Keratinocyte (primary cell): ENCODE results near the gene FFAR2.

Source experiments
- CTCF ChIP-seq, 3 experiments: IDR thresholded peaks in 1 of 3; conservative IDR thresholded peaks in 1 of 3; optimal IDR thresholded peaks in 1 of 3; 2 replicates in 2 of 3; 3 replicates in 1 of 3; pipeline versions ENCODE3 to v1.5.1; 2011; ENCODE audit warnings: low read length in 3 of 3, mild to moderate bottlenecking in 3 of 3, moderate library complexity in 2 of 3, control low read depth in 1 of 3, inconsistent platforms in 1 of 3; ENCODE audit not compliant: insufficient read depth in 2 of 3; ENCODE audit errors: extremely low read depth in 1 of 3
- EZH2 ChIP-seq: IDR thresholded peaks from one replicate; pipeline ENCODE4 v1.6.1; 2012; ENCODE audit warnings: inconsistent platforms, mild to moderate bottlenecking, low read length, moderate library complexity

- TF ChIP-seq CTCF (optimal IDR thresholded peaks at IDR 0.05 in 1 of 3, IDR thresholded peaks at IDR 0.05 in 1 of 3, conservative IDR thresholded peaks at IDR 0.05 in 1 of 3; ENCODE audit: extremely low read depth in 1 of 3, insufficient read depth in 2 of 3, low read length in 3 of 3) (no peak), EZH2 (no peak)
Observed at GRCh38 chr19:35460608-35461007, 12.6 kb downstream of the FFAR2 start.
